CD14-positive monocyte (primary cell): Measurements from ENCODE around the gene PLA2G3. TPM values are rescaled to one million over a fixed set of nuclear protein-coding genes. Genes with fewer than 3 reads are reported as not detected.

Source experiments
- DNase-seq, 3 donors: peaks; one replicate each; pipeline ENCODE4 v3.0.0-alpha.2; 2011 to 2022
- H2AFZ ChIP-seq: 2 replicates; pipeline ENCODE4 v1.6.0; 2012; ENCODE audit warnings: mild to moderate bottlenecking, low read depth, low read length, inconsistent platforms; ENCODE audit not compliant: insufficient read depth, poor library complexity, severe bottlenecking
- H3K27ac ChIP-seq, 2 donors: 1 replicate in 1 of 2; 2 replicates in 1 of 2; pipeline ENCODE4 v1.5.1; 2012 to 2013; ENCODE audit warnings: low read length in 2 of 2, control low read depth in 1 of 2, inconsistent platforms in 1 of 2, low read depth in 1 of 2, mild to moderate bottlenecking in 1 of 2
- H3K27me3 ChIP-seq, 2 donors: one replicate each; pipeline versions ENCODE4 v1.6.0 to v1.6.1; 2011 to 2013; ENCODE audit warnings: low read length in 2 of 2; ENCODE audit not compliant: control insufficient read depth in 2 of 2, insufficient read depth in 2 of 2
- H3K36me3 ChIP-seq, 2 donors: replicated peaks in 1 of 2; 1 replicate in 1 of 2; 2 replicates in 1 of 2; pipeline versions ENCODE4 v1.5.1 to v1.6.1; 2012 to 2013; ENCODE audit warnings: low read length in 2 of 2, control low read depth in 1 of 2, inconsistent platforms in 1 of 2, mild to moderate bottlenecking in 1 of 2; ENCODE audit not compliant: insufficient read depth in 2 of 2, control insufficient read depth in 1 of 2
- H3K4me1 ChIP-seq, 2 donors: 1 replicate in 1 of 2; 2 replicates in 1 of 2; pipeline versions ENCODE4 v1.5.1 to v1.6.1; 2012 to 2013; ENCODE audit warnings: low read length in 2 of 2, control low read depth in 1 of 2, inconsistent platforms in 1 of 2, mild to moderate bottlenecking in 1 of 2, moderate library complexity in 1 of 2; ENCODE audit not compliant: insufficient read depth in 2 of 2, control insufficient read depth in 1 of 2
- H3K4me2 ChIP-seq: replicated peaks from 2 replicates; pipeline ENCODE3; 2012; ENCODE audit warnings: low read length, moderate library complexity, mild to moderate bottlenecking; ENCODE audit not compliant: poor library complexity, severe bottlenecking; ENCODE audit errors: extremely low read depth
- H3K4me3 ChIP-seq, 3 experiments: fragments of 200-600 bp in 1 of 3; sonication (generic) in 1 of 3; replicated peaks in 1 of 3; 1 replicate in 2 of 3; 2 replicates in 1 of 3; pipeline ENCODE4 v1.5.1; 2011 to 2013; ENCODE audit warnings: low read length in 3 of 3, mild to moderate bottlenecking in 3 of 3, control low read depth in 2 of 3, low read depth in 2 of 3, inconsistent platforms in 1 of 3, moderate library complexity in 1 of 3
- H3K79me2 ChIP-seq: 2 replicates; pipeline ENCODE4 v1.6.0; 2012; ENCODE audit warnings: mild to moderate bottlenecking, control low read depth, inconsistent platforms, low read length, moderate library complexity; ENCODE audit not compliant: insufficient read depth
- H3K9ac ChIP-seq: 2 replicates; pipeline ENCODE4 v1.6.0; 2017; ENCODE audit warnings: low read length, mild to moderate bottlenecking; ENCODE audit not compliant: insufficient read depth, poor library complexity, severe bottlenecking
- H3K9me3 ChIP-seq, 2 donors: replicated peaks in 1 of 2; 1 replicate in 1 of 2; 2 replicates in 1 of 2; pipeline versions ENCODE4 v1.5.1 to v1.6.1; 2012 to 2013; ENCODE audit warnings: low read length in 2 of 2, control low read depth in 1 of 2; ENCODE audit not compliant: control insufficient read depth in 1 of 2, insufficient read depth in 1 of 2
- H4K20me1 ChIP-seq: 2 replicates; pipeline ENCODE4 v1.6.0; 2012; ENCODE audit warnings: mild to moderate bottlenecking, low read length, control low read depth, moderate library complexity; ENCODE audit not compliant: insufficient read depth
- H3K27ac Mint-ChIP-seq, 7 donors: one replicate each; pipeline ENCODE4 v1.8.0; 2020; ENCODE audit warnings: mild to moderate bottlenecking in 7 of 7, mixed read lengths in 7 of 7, moderate library complexity in 6 of 7, inconsistent platforms in 2 of 7
- H3K27me3 Mint-ChIP-seq, 3 donors: one replicate each; pipeline ENCODE4 v1.8.0; 2021 to 2022; ENCODE audit warnings: low read depth in 3 of 3, mild to moderate bottlenecking in 3 of 3, mixed read lengths in 3 of 3, moderate library complexity in 3 of 3, inconsistent platforms in 1 of 3
- H3K36me3 Mint-ChIP-seq, 2 donors: one replicate each; pipeline ENCODE4 v1.8.0; 2020; ENCODE audit warnings: mixed read lengths in 2 of 2, inconsistent platforms in 1 of 2, mild to moderate bottlenecking in 1 of 2
- H3K4me1 Mint-ChIP-seq: one replicate; pipeline ENCODE4 v1.8.0; 2020; ENCODE audit warnings: mild to moderate bottlenecking, mixed read lengths
- H3K4me3 Mint-ChIP-seq, 2 donors: one replicate each; pipeline ENCODE4 v1.8.0; 2020; ENCODE audit warnings: mild to moderate bottlenecking in 2 of 2, mixed read lengths in 2 of 2, moderate library complexity in 1 of 2
- H3K9me3 Mint-ChIP-seq, 7 donors: one replicate each; pipeline ENCODE4 v1.8.0; 2020 to 2022; ENCODE audit warnings: mixed read lengths in 7 of 7, mild to moderate bottlenecking in 6 of 7, moderate library complexity in 6 of 7, inconsistent platforms in 2 of 7
- WGBS: methylation state at CpG from one replicate; pipeline ENCODE4 v1.1.5; 2013; ENCODE audit warnings: missing lambda C conversion rate; ENCODE audit not compliant: insufficient coverage; 5-methylcytosine and 5-hydroxymethylcytosine counted together
- intact Hi-C, 2 donors: fragments of 100-400 bp; cut with micrococcal nuclease; formaldehyde crosslinking; loops; one replicate each; pipeline versions ENCODE4 v1.15.0 to v1.15.1; 2023
- polyA plus RNA-seq, 3 donors: library from polyadenylated mRNA; depleted of rRNA in 1 of 3; unstranded in 2 of 3; stranded (reverse) in 1 of 3; fragments of 300-500 nt in 2 of 3; fragments of >200 nt in 1 of 3; fragmentation: Illumina TruSeq in 2 of 3; gene quantifications; 1 replicate in 2 of 3; 2 replicates in 1 of 3; pipeline ENCODE4 v1.2.3, GENCODE V29; 2012 to 2021
- TF ChIP-seq, protein P1 (sequence below): fragments of 200-600 bp; IDR thresholded peaks from one replicate; pipeline ENCODE4 v1.8.0; 2022; ENCODE audit warnings: antibody characterized with exemption, mild to moderate bottlenecking

The PLA2G3 gene
- polyA plus RNA-seq, 3 donors = not detected

DNA sequence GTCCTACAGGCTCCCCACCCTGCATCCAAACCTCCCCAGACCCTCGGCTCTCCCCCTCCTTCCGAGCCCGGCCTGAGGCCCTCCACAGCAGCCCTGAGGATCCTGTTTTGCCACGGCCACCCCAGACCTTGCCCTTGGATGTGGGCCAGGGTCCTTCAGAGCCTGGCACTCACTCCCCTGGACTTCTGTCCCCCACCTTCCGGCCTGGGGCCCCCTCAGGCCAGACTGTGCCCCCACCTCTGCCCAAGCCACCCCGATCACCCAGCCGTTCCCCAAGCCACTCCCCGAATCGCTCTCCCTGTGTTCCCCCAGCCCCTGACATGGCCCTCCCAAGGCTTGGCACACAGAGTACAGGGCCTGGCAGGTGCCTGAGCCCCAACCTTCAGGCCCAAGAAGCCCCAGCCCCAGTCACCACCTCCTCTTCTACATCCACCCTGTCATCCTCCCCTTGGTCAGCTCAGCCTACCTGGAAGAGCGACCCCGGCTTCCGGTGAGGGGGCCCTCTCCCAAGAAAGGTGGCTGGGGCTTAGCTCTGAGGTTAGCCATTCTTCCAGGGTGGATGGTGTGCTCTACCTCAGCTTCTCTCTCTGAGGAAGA lies 14.7 kb downstream of the PLA2G3 start:
- Histone ChIP-seq H3K79me2 (no peaks in the 10 kb centered on the region), H3K27ac (no peak overlapping the region), H3K27me3 (no peaks in the 10 kb centered on the region), H2AFZ (no peak overlapping the region), H3K9ac (no peak overlapping the region), H3K4me3 (no peak overlapping the region), H3K4me1 (peaks cover 6 to 7% of the 10 kb centered on the region in 2 donors), H3K9me3 (no peaks in the 10 kb centered on the region), H4K20me1 (no peaks in the 10 kb centered on the region), H3K36me3 (no peaks in the 10 kb centered on the region), H3K4me2 (no peak overlapping the region)
- intact Hi-C loops = no loop called here
- Mint-ChIP-seq H3K27ac (peak overlapping the region in 2 of 7 donors; percentile 14 to 50), H3K4me3 (no peak overlapping the region), H3K36me3 (no peaks in the 10 kb centered on the region), H3K27me3 (peaks cover 1 to 4% (median 2%) of the 10 kb centered on the region in 3 donors), H3K9me3 (peaks cover 0 to 2% (median 0%) of the 10 kb centered on the region in 7 donors), H3K4me1 (peaks cover 8% of the 10 kb centered on the region)
- no peak for DNase-seq
- WGBS = 91% methylated on average over 9 of the region's 12 CpGs
- TF ChIP-seq, protein P1, sequence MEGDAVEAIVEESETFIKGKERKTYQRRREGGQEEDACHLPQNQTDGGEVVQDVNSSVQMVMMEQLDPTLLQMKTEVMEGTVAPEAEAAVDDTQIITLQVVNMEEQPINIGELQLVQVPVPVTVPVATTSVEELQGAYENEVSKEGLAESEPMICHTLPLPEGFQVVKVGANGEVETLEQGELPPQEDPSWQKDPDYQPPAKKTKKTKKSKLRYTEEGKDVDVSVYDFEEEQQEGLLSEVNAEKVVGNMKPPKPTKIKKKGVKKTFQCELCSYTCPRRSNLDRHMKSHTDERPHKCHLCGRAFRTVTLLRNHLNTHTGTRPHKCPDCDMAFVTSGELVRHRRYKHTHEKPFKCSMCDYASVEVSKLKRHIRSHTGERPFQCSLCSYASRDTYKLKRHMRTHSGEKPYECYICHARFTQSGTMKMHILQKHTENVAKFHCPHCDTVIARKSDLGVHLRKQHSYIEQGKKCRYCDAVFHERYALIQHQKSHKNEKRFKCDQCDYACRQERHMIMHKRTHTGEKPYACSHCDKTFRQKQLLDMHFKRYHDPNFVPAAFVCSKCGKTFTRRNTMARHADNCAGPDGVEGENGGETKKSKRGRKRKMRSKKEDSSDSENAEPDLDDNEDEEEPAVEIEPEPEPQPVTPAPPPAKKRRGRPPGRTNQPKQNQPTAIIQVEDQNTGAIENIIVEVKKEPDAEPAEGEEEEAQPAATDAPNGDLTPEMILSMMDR = no peak

DNA sequence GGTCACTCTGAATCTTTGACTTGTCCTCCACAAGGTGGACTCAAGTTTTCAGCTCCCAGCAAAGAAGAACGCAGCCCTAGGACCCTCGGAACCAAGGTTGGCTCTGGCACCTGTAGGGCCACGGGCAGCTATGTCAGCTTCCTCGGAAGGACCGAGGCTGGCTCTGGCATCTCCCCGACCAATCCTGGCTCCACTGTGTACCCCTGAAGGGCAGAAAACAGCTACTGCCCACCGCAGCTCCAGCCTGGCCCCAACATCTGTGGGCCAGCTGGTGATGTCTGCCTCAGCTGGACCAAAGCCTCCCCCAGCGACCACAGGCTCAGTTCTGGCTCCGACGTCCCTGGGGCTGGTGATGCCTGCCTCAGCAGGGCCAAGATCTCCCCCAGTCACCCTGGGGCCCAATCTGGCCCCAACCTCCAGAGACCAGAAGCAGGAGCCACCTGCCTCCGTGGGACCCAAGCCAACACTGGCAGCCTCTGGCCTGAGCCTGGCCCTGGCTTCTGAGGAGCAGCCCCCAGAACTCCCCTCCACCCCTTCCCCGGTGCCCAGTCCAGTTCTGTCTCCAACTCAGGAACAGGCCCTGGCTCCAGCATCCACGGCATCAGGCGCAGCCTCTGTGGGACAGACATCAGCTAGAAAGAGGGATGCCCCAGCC lies 15.4 kb downstream of the PLA2G3 start:
- Histone ChIP-seq H3K9ac (no peak overlapping the region), H3K9me3 (no peaks in the 10 kb centered on the region), H3K27ac (no peak overlapping the region), H3K4me1 (peaks cover 6 to 7% of the 10 kb centered on the region in 2 donors), H4K20me1 (no peaks in the 10 kb centered on the region), H3K27me3 (no peaks in the 10 kb centered on the region), H3K36me3 (no peaks in the 10 kb centered on the region), H3K4me3 (no peak overlapping the region), H2AFZ (no peak overlapping the region), H3K4me2 (no peak overlapping the region), H3K79me2 (no peaks in the 10 kb centered on the region)
- H3K27me3 Mint-ChIP-seq = peaks cover 3 to 4% (median 3%) of the 10 kb centered on the region in 3 donors
- TF ChIP-seq, protein P1 = no peak
- peaks cover 8% of the 10 kb centered on the region for H3K4me1 Mint-ChIP-seq
- WGBS = 95% methylated on average over 14 of the region's 14 CpGs
- H3K4me3 Mint-ChIP-seq = no peak overlapping the region
- H3K27ac Mint-ChIP-seq = no peak overlapping the region
- no peaks in the 10 kb centered on the region for H3K36me3 Mint-ChIP-seq
- intact Hi-C loops = no loop called here
- no peak for DNase-seq
- peaks cover 0 to 2% (median 0%) of the 10 kb centered on the region in 7 donors for H3K9me3 Mint-ChIP-seq
